ENCODE measurements around the gene KANK3. TPM values are rescaled to one million over a fixed set of nuclear protein-coding genes. Genes with fewer than 3 reads are reported as not detected.

KANK3 gene
- total and polyA plus RNA-seq, 9 of the 15 experiments (the other 6 are each of a cell fraction or from before 2014, with no cell fraction given) = 0.03 to 0.40 (median 0.08) TPM; not detected in 6

DNA sequence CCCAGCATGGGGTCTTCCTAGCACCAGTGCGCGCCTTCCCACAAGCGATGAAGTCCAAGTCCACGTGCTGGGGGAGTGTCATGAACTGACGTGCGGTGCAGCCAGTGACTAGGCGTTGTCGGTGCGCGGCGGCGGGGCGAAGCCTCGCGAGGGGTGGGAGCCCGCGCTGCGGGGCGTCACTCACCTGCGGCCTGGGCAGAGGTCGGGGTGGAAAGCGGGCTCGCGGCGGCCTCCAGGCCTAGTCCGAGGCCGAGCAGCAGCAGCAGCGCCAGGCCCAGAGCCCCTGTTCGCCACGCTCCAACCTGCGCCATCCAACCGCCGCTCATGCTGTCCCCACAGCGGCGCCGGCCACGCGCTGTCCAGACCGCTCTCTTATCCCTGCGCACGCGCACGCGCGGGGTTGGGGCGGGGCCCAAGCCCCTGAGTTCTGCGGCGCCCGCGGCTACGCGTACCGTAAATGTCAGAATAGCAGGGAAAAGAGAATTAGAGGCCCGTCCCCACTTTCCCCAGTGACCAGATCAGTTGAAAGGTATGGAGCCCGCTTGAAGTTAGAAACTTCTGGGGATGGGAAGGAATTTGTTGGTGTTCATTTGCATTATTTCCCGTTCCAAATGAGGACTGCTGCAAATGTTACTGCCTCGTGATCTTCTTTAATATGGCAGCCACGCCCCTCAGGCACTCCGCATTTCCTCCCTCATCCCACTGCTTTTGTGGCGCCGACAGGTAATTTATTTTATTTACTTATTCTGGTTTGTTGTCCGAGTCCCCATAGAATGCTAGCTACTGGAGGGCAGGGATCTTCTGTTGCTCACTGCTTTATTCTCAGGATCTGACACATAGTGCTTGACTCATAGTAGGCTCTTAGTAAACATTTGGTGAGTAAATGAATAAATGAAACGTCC, 34.8 kb downstream of the KANK3 start, which contains the start of gene CD320 (continued):
- no peak for TF ChIP-seq BRCA1 (IDR thresholded peaks at IDR 0.05)
- TF ChIP-seq BRCA1 (CRISPR knock-in tag; IDR thresholded peaks at IDR 0.05) = 0 out of 2 replicates have a peak, but pooled peaks have one; percentile 83
- no peak for TF ChIP-seq PHB2 (IDR thresholded peaks at IDR 0.05; ENCODE audit: low read depth)
- no peak for TF ChIP-seq ZC3H11A (IDR thresholded peaks at IDR 0.05; ENCODE audit: low read depth, low read length)
- no peak for TF ChIP-seq PTBP1 (IDR thresholded peaks at IDR 0.05; ENCODE audit: low read depth, low read length)
- TF ChIP-seq SMAD2 (IDR thresholded peaks at IDR 0.05; ENCODE audit: low read depth, low read length) = no peak
- no peak for TF ChIP-seq SMARCA4 (IDR thresholded peaks at IDR 0.05)
- no peak for TF ChIP-seq BACH1 (tag; IDR thresholded peaks at IDR 0.05)
- no peak for TF ChIP-seq SIRT6 (IDR thresholded peaks at IDR 0.05; ENCODE audit: low read depth, low read length)
- TF ChIP-seq HNRNPUL1 (IDR thresholded peaks at IDR 0.05; ENCODE audit: low read length) = no peak
- TF ChIP-seq, protein P1, sequence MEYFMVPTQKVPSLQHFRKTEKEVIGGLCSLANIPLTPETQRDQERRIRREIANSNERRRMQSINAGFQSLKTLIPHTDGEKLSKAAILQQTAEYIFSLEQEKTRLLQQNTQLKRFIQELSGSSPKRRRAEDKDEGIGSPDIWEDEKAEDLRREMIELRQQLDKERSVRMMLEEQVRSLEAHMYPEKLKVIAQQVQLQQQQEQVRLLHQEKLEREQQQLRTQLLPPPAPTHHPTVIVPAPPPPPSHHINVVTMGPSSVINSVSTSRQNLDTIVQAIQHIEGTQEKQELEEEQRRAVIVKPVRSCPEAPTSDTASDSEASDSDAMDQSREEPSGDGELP (CRISPR knock-in tag; IDR thresholded peaks at IDR 0.05; ENCODE audit: borderline replicate concordance) = peak; percentile 79; the same call in 1 of the 2 replicates
- peak; percentile 43; the same call in 1 of the 2 replicates for TF ChIP-seq RAD51 (IDR thresholded peaks at IDR 0.05; ENCODE audit: borderline replicate concordance, low read depth)
- TF ChIP-seq FOXA1 (IDR thresholded peaks at IDR 0.05; ENCODE audit: borderline replicate concordance) = no peak
- no peak for TF ChIP-seq PHF21A (IDR thresholded peaks at IDR 0.05; ENCODE audit: borderline replicate concordance, low read depth)
- TF ChIP-seq ZNF316 (IDR thresholded peaks at IDR 0.05) = 0 out of 2 replicates have a peak, but pooled peaks have one; percentile 36
- TF ChIP-seq ATF7 (IDR thresholded peaks at IDR 0.05) = peak; percentile 79; the same call in 1 of the 2 replicates
- no peak for TF ChIP-seq ZNF699 (CRISPR knock-in tag; IDR thresholded peaks at IDR 0.05; ENCODE audit: insufficient replicate concordance)
- TF ChIP-seq, protein P2, sequence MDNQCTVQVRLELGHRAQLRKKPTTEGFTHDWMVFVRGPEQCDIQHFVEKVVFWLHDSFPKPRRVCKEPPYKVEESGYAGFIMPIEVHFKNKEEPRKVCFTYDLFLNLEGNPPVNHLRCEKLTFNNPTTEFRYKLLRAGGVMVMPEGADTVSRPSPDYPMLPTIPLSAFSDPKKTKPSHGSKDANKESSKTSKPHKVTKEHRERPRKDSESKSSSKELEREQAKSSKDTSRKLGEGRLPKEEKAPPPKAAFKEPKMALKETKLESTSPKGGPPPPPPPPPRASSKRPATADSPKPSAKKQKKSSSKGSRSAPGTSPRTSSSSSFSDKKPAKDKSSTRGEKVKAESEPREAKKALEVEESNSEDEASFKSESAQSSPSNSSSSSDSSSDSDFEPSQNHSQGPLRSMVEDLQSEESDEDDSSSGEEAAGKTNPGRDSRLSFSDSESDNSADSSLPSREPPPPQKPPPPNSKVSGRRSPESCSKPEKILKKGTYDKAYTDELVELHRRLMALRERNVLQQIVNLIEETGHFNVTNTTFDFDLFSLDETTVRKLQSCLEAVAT (IDR thresholded peaks at IDR 0.05) = no peak
- peak; percentile 47 for TF ChIP-seq ZNF143 (CRISPR knock-in tag; IDR thresholded peaks at IDR 0.05)
- TF ChIP-seq YY1 (IDR thresholded peaks at IDR 0.05; ENCODE audit: borderline replicate concordance in 1 of 3, control insufficient read depth in 1 of 3, extremely low read depth in 1 of 3, insufficient read depth in 3 of 3, insufficient read length in 1 of 3, insufficient replicate concordance in 2 of 3, low read depth in 1 of 3, low read length in 2 of 3) = peak in 2 of 3 experiments; percentile 64 to 66
- TF ChIP-seq XRCC5 (IDR thresholded peaks at IDR 0.05; ENCODE audit: low read depth, low read length) = no peak
- no peak for TF ChIP-seq COPS2 (conservative IDR thresholded peaks at IDR 0.05)
- no peak for TF ChIP-seq ZNF121 (CRISPR knock-in tag; conservative IDR thresholded peaks at IDR 0.05)
- TF ChIP-seq CAMTA2 (CRISPR knock-in tag; conservative IDR thresholded peaks at IDR 0.05) = no peak
- TF ChIP-seq ZSCAN32 (CRISPR knock-in tag; IDR thresholded peaks at IDR 0.05) = peak; percentile 45; the same call in 1 of the 2 replicates
- TF ChIP-seq, protein P3, sequence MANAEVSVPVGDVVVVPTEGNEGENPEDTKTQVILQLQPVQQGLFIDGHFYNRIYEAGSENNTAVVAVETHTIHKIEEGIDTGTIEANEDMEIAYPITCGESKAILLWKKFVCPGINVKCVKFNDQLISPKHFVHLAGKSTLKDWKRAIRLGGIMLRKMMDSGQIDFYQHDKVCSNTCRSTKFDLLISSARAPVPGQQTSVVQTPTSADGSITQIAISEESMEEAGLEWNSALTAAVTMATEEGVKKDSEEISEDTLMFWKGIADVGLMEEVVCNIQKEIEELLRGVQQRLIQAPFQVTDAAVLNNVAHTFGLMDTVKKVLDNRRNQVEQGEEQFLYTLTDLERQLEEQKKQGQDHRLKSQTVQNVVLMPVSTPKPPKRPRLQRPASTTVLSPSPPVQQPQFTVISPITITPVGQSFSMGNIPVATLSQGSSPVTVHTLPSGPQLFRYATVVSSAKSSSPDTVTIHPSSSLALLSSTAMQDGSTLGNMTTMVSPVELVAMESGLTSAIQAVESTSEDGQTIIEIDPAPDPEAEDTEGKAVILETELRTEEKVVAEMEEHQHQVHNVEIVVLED (CRISPR knock-in tag; IDR thresholded peaks at IDR 0.05) = peak; percentile 52; the same call in 1 of the 2 replicates

Measured in K562 (cell line).